ENCODE results near the gene OR2M7. TPM values are rescaled to one million over a fixed set of nuclear protein-coding genes. Genes with fewer than 3 reads are reported as not detected.
"Not testable (repeated sequence)": the region's sequence is repeated elsewhere in the genome, so short reads cannot be mapped to it uniquely, and the experiment has no call there.

OR2M7 gene
- polyA plus RNA-seq, 2 of the 4 experiments (the other 2 are of a cell fraction) = not detected

GRCh38 chr1:248316796-248317195 lies 7.6 kb downstream of the OR2M7 start:
- no peak for ATAC-seq
- Histone ChIP-seq H3K4me2 (no peak overlapping the region), H3K4me1 (no peaks in the 10 kb centered on the region), H3K27ac (no peak overlapping the region), H3K4me3 (no peak overlapping the region), H3K9me3 (peaks cover 8% of the 10 kb centered on the region; the same call in 1 of the 3 replicates)
- no peak for DNase-seq (ENCODE audit: low read depth in 1 of 2, low spot score in 1 of 2)
- TF ChIP-seq JUNB (IDR thresholded peaks at IDR 0.05) (no peak), CHD4 (IDR thresholded peaks at IDR 0.05; ENCODE audit: borderline replicate concordance) (no peak), GATA3 (IDR thresholded peaks at IDR 0.05; ENCODE audit: borderline replicate concordance) (no peak), ELK1 (IDR thresholded peaks at IDR 0.05; ENCODE audit: low read depth, low read length) (no peak), ZFP36 (IDR thresholded peaks at IDR 0.05; ENCODE audit: borderline replicate concordance, partially characterized antibody) (no peak), POLR2A (IDR thresholded peaks at IDR 0.05; ENCODE audit: low read length) (no peak), CEBPB (IDR thresholded peaks at IDR 0.05) (no peak), NR3C1 (IDR thresholded peaks at IDR 0.05) (no peak), SMC3 (IDR thresholded peaks at IDR 0.05) (no peak), RCOR1 (IDR thresholded peaks at IDR 0.05; ENCODE audit: low read depth, low read length) (no peak), MAZ (IDR thresholded peaks at IDR 0.05; ENCODE audit: borderline replicate concordance, low read depth, low read length) (no peak), E2F6 (IDR thresholded peaks at IDR 0.05; ENCODE audit: borderline replicate concordance, low read depth) (no peak)
- no peak for FAIRE-seq
- CTCF ChIA-PET = no interaction called here
- POLR2A ChIA-PET = no interaction called here
- 8% methylated on average over 9 of the region's 11 CpGs for WGBS (ENCODE audit: missing lambda C conversion rate)

GRCh38 chr1:248306740-248307139 lies 17.6 kb downstream of the OR2M7 start:
- H3K9me3 ChIP-seq; H3K4me2 ChIP-seq; ATAC-seq; H3K27ac ChIP-seq; POLR2A ChIA-PET; H3K4me1 ChIP-seq; DNase-seq (ENCODE audit: low read depth in 1 of 2, low spot score in 1 of 2); FAIRE-seq; H3K4me3 ChIP-seq; CTCF ChIA-PET: not testable (repeated sequence)
- 39% methylated on average over 11 of the region's 15 CpGs for WGBS (ENCODE audit: missing lambda C conversion rate)

- TF ChIP-seq EP300 (IDR thresholded peaks at IDR 0.05) (no peak), MAX (IDR thresholded peaks at IDR 0.05) (no peak), CEBPB (IDR thresholded peaks at IDR 0.05) (no peak), TP53 (CRISPR knock-in tag; IDR thresholded peaks at IDR 0.05) (no peak), JUNB (IDR thresholded peaks at IDR 0.05) (no peak), ZC3H11A (IDR thresholded peaks at IDR 0.05) (no peak), KDM5A (IDR thresholded peaks at IDR 0.05) (no peak), HOXB13 (CRISPR knock-in tag; IDR thresholded peaks at IDR 0.05; ENCODE audit: low read depth) (no peak), RNF2 (IDR thresholded peaks at IDR 0.05; ENCODE audit: borderline replicate concordance, low read depth) (no peak), POLR2A (IDR thresholded peaks at IDR 0.05; ENCODE audit: low read length) (no peak), FOSL2 (IDR thresholded peaks at IDR 0.05) (no peak), FOSL2 (CRISPR knock-in tag; IDR thresholded peaks at IDR 0.05) (no peak)
- ChIA-PET POLR2A (no interaction called here), CTCF (no interaction called here)
- H3K9me3 ChIP-seq = no peaks in the 10 kb centered on the region; the same call in 2 of the 3 replicates
- WGBS (ENCODE audit: missing lambda C conversion rate) = 43% methylated on average over 19 of the region's 19 CpGs
- no peaks in the 10 kb centered on the region for H3K4me1 ChIP-seq
- DNase-seq (ENCODE audit: low read depth in 1 of 2, low spot score in 1 of 2) (no peak), ATAC-seq (no peak), FAIRE-seq (no peak)
- no peak overlapping the region for H3K27ac ChIP-seq
- no peak overlapping the region for H3K4me2 ChIP-seq
- H3K4me3 ChIP-seq = no peak overlapping the region
These were observed 18.3 kb downstream of the OR2M7 start for GRCh38 chr1:248306103-248306502.

GRCh38 chr1:248305672-248306071 lies 18.7 kb downstream of the OR2M7 start:
- H3K4me2 ChIP-seq; ATAC-seq; H3K4me3 ChIP-seq; H3K9me3 ChIP-seq; FAIRE-seq; H3K4me1 ChIP-seq; CTCF ChIA-PET; DNase-seq (ENCODE audit: low read depth in 1 of 2, low spot score in 1 of 2); H3K27ac ChIP-seq; POLR2A ChIA-PET: not testable (repeated sequence)
- WGBS (ENCODE audit: missing lambda C conversion rate) = 30% methylated on average over 9 of the region's 9 CpGs

All from A549 (cell line).